ENCODE results near the gene SLC25A15.
A peak's percentile ranks its signal among the peaks of the same experiment; 100 is the strongest.

Gene SLC25A15

DNA sequence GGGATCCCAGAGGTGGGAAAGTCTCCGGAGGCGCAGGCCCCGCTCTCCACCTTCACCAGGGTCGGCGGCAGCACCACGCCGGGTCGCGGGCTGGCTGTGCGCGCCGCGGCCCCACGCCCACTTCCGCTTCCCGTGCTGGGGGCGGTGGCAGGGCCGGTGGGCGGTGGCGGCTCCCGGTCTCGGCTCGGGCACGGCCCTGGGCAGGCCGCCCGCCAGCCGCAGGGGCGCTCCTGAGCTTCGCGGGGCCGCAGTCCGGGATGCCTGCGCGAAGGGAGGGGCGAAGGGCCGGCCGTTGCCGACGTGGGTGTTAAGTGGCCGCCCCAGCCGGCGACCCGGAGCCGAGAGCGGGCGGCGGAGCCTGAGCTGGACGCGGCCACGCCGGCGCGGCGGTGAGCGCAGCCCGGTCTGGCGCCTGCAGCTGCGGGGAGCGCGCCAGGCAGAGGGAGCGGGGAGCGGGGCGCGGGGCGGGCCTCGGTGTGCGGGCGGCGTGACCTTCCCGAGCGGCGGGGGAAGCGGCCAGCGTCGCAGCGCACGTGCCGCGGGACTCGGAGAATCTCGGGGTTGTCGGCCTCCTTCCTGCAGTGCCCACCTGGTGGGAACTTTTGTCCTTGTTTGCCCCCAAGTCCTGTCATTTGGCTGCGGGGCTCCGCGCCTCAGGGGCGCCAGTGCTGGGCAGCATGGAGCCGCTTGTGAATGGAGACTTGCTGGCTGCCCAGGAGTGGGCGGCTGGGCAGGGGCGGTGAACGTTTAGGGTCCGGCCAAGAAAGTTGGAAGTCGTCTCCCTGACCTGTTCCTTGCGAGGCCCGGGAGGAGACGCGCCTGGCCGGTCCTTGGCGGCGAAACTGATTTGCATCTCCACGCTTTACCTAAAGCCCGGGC is at the start of gene SLC25A15:
SLC25A15 (plus strand) TSS at position 337 of the 879 bp plus-strand sequence. CDS start 3,616 bp downstream, outside the sequence.
- DNase-seq: peak; percentile 50 to 70 (median 60)

- peak in 2 of 6 experiments; percentile 21 to 26 for DNase-seq
These were observed 40.1 kb upstream of the SLC25A15 start for GRCh38 chr13:40749327-40749726.

- DNase-seq: no peak
These were observed 34.2 kb upstream of the SLC25A15 start for GRCh38 chr13:40755082-40755700.

GRCh38 chr13:40756042-40756441 is 33.4 kb upstream of the SLC25A15 start:
- no peak for DNase-seq

GRCh38 chr13:40758811-40759210 is 30.6 kb upstream of the SLC25A15 start:
- no peak for DNase-seq

- DNase-seq: no peak
These were observed 26.6 kb upstream of the SLC25A15 start for GRCh38 chr13:40762849-40763248.

DNA sequence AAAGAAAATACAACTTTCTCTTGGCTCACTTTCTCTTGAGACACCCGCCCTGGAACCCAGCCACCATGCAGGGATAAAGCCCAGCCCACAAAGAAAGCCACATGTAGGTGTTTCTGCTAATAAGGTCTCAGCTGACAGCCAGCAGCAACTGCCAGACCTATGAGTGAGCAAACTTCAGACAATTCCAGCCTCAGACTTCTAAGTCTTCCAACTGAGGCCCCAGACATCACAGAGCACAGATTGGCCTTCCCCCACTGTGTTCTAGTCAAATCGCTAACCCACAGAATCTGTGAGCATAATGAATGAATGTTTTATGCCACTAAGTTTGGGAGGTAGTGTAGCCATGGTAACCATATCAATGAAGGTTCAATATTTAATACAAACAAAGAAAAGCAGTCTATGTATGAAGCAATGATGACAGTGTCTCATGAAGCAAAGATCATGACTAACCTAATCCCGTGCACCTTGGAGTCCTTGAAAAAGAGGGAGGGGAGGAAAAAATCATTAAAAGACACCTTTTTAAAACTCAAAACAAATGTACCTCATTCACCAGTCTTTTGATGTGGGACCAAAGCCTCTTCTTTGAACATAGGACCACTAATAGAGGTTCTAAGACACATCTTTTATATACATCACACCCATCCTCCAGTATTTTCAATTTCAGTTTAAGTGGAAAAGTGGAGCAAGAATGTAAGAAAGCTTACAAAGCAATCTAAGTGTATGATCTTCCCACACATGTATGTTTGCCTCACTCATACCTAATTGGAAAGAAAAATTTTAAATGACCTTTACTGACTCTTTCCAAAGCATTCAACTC is 24.6 kb upstream of the SLC25A15 start:
- no peak for DNase-seq

DNA sequence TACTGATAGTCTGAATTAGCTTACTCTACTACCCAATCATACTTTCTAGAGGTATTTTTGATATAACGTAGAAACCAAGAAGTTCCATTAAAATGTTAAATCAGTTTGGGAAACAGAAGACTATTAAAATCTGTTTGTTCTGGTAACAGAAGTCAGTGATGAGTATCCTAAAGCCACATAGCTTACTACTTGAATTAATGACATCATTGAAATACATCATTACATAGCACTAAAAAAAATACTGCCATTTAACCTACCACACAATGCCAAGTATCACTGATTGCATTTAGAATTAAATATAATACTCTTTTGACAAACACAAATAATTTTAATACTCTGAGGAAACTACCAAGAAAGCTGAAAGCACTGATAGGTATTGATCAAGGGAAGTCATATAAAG is 23.8 kb upstream of the SLC25A15 start:
- DNase-seq: no peak

GRCh38 chr13:40769970-40770369 is 19.4 kb upstream of the SLC25A15 start:
- DNase-seq: no peak

- no peak for DNase-seq
These were observed 18.8 kb upstream of the SLC25A15 start for GRCh38 chr13:40770609-40770933.

GRCh38 chr13:40770934-40771618 is 18.3 kb upstream of the SLC25A15 start, which contains the start of gene MRPS31:
Gene MRPS31, minus strand, starts transcription at chr13:40771190. Its CDS starts 54 bp downstream, at chr13:40771136.
- peak; percentile 85 to 95 (median 91) for DNase-seq

DNA sequence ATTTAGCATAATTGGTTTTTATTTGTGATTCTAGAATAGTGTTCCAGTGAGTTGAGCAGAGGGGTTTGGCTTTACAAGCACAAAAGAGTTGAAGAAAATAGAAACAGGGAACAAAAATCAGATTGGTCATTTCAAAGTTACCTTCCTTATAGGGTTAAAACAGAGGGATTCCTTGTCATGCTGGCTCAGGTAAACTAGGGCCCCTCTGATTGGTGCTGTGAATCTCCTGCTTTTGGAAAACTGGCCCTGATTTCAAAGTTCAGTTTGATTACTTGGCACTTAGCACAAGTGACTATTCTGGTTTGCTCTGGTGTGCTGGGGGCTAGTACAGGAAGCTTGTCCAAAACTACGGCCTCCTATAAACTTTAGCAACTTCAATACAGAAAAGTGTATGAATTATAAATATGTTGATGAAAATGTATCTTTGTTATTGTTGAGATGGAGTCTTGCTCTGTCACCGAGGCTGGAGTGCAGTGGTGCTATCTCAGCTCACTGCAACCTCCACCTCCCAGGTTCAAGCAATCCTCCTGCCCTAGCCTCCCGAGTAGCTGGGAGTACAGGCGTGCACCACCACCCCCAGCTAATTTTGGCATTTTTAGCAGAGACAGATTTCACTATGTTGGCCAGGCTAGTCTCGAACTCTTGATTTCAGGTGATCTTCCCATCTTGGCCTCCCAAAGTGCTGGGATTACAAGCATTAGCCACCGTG is 16.5 kb upstream of the SLC25A15 start:
- DNase-seq: no peak

GRCh38 chr13:40774672-40775071 is 14.7 kb upstream of the SLC25A15 start:
- DNase-seq: no peak

DNA sequence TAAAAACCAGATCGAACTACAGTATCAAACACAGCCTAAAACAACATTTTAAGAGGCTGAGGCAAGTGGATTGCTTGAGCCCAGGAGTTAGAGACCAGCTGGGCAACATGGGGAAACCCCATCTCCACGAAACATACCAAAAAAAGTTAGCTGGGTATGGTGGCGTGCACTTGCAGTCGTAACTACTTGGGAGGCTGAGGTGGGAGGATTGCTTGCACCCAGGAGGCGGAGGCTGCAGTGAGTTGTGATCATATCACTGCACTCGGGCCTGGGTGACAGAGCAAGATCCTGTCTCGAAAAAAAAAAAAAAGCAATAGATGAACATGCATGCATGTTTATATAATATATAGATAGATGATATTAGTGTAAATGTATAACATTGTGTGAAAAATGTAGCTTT is 13.2 kb upstream of the SLC25A15 start:
- DNase-seq: no peak

DNA sequence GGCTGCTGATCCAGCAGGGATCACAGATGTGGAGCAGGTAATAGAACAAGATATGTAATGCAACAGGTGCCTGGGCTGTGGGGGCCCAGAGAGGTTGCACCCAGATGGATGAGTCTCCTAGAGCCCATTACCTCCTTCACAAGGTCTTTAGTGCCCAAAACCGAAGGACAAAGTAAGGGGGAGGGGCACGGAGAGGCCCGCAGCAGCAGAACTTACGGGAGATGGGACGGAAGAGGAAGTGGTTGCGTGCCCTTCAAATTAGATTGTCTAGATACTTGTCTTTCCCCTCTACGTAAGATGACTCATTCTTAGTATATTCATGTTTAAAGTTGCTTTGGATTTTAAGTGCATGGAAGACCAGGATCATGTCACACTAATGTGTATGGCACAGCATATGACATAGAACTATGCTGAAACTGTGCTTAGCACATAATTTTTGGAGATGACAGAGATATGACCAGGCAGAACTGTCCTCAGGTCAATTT is 12.7 kb upstream of the SLC25A15 start:
- DNase-seq: peak; percentile 40 to 78 (median 68)

- DNase-seq: peak in 3 of 6 experiments; percentile 18 to 66 (median 22)
These were observed 12.1 kb upstream of the SLC25A15 start for GRCh38 chr13:40777166-40777808.

DNA sequence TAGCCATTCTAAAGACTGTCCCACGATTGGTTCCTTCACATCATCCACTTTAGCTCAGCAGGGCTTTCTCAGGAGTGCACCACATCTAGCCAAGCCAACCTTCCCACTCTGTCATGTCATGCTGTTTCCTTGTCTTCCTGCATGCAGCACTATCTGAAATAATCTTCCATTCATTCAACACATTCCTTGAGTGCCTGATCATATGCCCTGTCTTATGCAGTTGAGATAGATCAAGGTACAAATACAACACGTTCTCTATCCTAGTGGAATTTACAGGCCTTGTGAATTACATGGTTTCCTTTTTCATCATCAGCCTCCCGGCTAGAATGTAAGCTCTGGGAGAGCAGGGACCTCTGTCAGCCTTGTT is 11.6 kb upstream of the SLC25A15 start:
- DNase-seq: no peak

GRCh38 chr13:40779049-40779448 is 10.4 kb upstream of the SLC25A15 start:
- DNase-seq: no peak

GRCh38 chr13:40779796-40780285 is 9.6 kb upstream of the SLC25A15 start:
- DNase-seq: no peak

- no peak for DNase-seq
These were observed 8.5 kb upstream of the SLC25A15 start for GRCh38 chr13:40780822-40781401.

GRCh38 chr13:40781717-40782116 is 7.7 kb upstream of the SLC25A15 start:
- DNase-seq: no peak

Data from stimulated activated naive CD4-positive, alpha-beta T cell (primary cell).